Activated CD4-positive, alpha-beta T cell treated with anti-CD3 and anti-CD28 coated beads, Interleukin-2, amount 10 ng/mL, durations not matched to agents 7 days and 5 days (primary cell): ENCODE data around the gene CETP. TPM values are rescaled to one million over a fixed set of nuclear protein-coding genes. Genes with fewer than 3 reads are reported as not detected.
"Not testable (repeated sequence)": the region's sequence is repeated elsewhere in the genome, so short reads cannot be mapped to it uniquely, and the experiment has no call there.

Experiments used
- CTCF ChIA-PET: fragments of 350-600 bp; sonication (Branson Sonifier 250); formaldehyde crosslinking; loops from one replicate; lab custom pipeline; 2021; ENCODE audit warnings: antibody characterized with exemption; lab: Charles Lee
- POLR2A ChIA-PET: fragments of 350-600 bp; sonication (Branson Sonifier 250); formaldehyde crosslinking; loops from one replicate; lab custom pipeline; 2021; ENCODE audit warnings: antibody characterized with exemption; lab: Charles Lee
- DNase-seq: peaks from one replicate; pipeline ENCODE4 v3.0.0-alpha.2; 2020
- H3K27ac Mint-ChIP-seq: one replicate; pipeline ENCODE4 v1.8.0; 2021; ENCODE audit warnings: mild to moderate bottlenecking, moderate library complexity, mixed read lengths
- H3K27me3 Mint-ChIP-seq: one replicate; pipeline ENCODE4 v1.8.0; 2021; ENCODE audit warnings: mixed read lengths
- H3K36me3 Mint-ChIP-seq: one replicate; pipeline ENCODE4 v1.8.0; 2021; ENCODE audit warnings: low read depth, mixed read lengths
- H3K4me1 Mint-ChIP-seq: one replicate; pipeline ENCODE4 v1.8.0; 2021; ENCODE audit warnings: mixed read lengths
- H3K4me3 Mint-ChIP-seq: one replicate; pipeline ENCODE4 v1.8.0; 2021; ENCODE audit warnings: mild to moderate bottlenecking, moderate library complexity, mixed read lengths
- H3K9me3 Mint-ChIP-seq: one replicate; pipeline ENCODE4 v1.8.0; 2021; ENCODE audit warnings: mixed read lengths
- total RNA-seq, 2 experiments: library from RNA; stranded (reverse); gene quantifications; one replicate each; pipeline ENCODE4 v1.2.3, GENCODE V29; 2021

The CETP gene
- total RNA-seq, 2 experiments from 2014 or later = not detected

DNA sequence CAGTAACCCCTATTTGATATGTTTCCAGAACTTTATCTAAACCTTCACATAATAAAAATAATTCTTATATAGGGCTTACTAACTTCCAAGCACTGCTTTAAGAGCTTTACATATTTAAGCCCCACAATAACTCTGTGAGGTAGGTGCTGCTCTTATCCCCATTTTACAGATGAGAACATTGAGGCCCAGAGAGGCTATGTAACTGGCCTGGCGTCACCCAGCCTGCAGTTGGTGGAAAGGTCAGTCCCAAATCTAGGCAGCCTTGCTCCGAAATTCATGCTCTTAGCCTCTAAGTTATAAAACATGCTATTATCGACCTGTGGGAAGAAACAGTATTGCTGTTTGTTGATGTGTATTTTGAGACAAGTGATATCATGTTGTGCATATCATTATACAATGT, 36.6 kb downstream of the CETP start:
- Mint-ChIP-seq H3K27ac (peak overlapping the region; percentile 13), H3K9me3 (no peaks in the 10 kb centered on the region), H3K4me1 (peaks cover 95% of the 10 kb centered on the region), H3K4me3 (peak overlapping the region; percentile 16), H3K27me3 (no peaks in the 10 kb centered on the region), H3K36me3 (peaks cover 75% of the 10 kb centered on the region)
- no peak for DNase-seq
- ChIA-PET CTCF (interaction anchor here (0.6 to 1.4 kb wide), 5 partner anchors 9 to 119 kb away, joined by 3 to 5 read pairs (median 4); partner anchors contain the start of gene NLRC5), POLR2A (no interaction called here)

DNA sequence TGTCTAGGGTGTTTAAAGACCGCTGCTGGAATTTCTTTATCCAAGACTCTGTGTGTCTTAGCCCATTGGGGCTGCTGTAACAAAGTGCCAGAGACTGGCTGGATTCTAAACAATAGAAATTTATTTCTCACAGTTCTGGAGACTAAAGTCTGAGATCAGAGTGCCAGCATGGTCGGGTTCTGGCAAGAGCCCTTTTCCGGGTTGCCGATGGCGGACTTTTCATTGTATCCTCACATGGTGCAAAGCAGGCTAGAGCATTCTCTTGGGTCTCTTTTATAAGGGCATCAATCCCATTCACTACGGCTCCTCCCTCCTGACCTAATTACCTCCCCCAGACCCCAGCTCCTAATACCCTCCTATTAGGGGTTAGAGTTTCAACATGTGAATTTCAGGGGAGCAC, 37.1 kb downstream of the CETP start:
- H3K9me3 Mint-ChIP-seq = no peaks in the 10 kb centered on the region
- peaks cover 95% of the 10 kb centered on the region for H3K4me1 Mint-ChIP-seq
- CTCF ChIA-PET = interaction anchor here (1.5 kb wide), 1 partner anchor 9 kb away, joined by 5 read pairs; the partner anchor contains the start of gene NLRC5
- peak overlapping the region; percentile 36 for H3K4me3 Mint-ChIP-seq
- DNase-seq = no peak
- H3K27ac Mint-ChIP-seq = peak overlapping the region; percentile 86
- H3K27me3 Mint-ChIP-seq = no peaks in the 10 kb centered on the region
- peaks cover 75% of the 10 kb centered on the region for H3K36me3 Mint-ChIP-seq
- POLR2A ChIA-PET = no interaction called here

DNA sequence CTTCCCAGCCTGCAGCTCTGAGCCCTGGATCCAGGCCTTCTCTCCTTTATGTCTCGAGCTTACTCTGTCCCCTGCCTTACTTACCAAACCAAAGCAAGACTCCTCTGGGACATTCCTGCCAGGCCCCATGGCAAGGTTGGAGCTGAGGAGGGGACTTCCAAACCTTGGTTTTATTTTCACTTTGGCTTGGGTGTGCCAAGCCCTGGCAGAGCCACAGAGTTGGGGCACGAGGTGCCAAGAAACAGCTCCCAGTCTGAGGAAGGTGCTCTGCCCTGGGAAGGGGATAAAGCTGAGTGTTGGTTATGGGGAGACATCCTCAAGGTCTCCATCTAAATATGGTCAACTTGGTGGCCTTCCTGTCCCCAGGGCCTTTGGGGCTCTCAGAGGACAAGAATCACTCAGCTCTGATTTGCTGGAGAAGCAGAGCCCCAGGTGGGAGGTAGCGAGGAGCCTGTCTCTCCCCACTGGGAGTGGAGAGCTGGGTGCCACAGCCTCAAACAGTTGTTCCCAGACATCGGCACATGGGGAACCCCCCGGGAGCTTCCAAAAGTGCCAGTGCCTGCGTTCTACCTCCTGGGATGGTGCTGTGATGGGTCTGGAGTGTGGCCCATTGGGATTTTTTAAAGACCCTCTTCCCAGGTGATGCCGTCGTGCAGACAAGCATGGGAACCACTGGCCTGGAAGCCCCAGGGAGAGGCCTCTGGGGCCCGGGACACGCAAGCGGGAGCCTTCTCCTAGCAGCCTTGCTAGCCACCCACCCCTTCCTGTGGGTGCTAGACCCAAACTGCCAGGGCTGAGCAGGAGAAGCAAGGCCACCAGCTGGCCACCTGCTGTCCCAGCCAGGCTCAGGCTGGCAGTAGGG, 37.9 kb downstream of the CETP start:
- Mint-ChIP-seq H3K9me3 (no peaks in the 10 kb centered on the region), H3K27ac (peak overlapping the region; percentile 86), H3K27me3 (no peaks in the 10 kb centered on the region), H3K36me3 (peaks cover 74% of the 10 kb centered on the region), H3K4me1 (peaks cover 95% of the 10 kb centered on the region), H3K4me3 (peak overlapping the region; percentile 36)
- DNase-seq = peak; percentile 33
- POLR2A ChIA-PET = no interaction called here
- CTCF ChIA-PET = interaction anchor here (1.4 to 1.5 kb wide), 3 partner anchors 10 to 21 kb away, joined by 3 to 8 read pairs (median 5); partner anchors contain the start of gene NLRC5

DNA sequence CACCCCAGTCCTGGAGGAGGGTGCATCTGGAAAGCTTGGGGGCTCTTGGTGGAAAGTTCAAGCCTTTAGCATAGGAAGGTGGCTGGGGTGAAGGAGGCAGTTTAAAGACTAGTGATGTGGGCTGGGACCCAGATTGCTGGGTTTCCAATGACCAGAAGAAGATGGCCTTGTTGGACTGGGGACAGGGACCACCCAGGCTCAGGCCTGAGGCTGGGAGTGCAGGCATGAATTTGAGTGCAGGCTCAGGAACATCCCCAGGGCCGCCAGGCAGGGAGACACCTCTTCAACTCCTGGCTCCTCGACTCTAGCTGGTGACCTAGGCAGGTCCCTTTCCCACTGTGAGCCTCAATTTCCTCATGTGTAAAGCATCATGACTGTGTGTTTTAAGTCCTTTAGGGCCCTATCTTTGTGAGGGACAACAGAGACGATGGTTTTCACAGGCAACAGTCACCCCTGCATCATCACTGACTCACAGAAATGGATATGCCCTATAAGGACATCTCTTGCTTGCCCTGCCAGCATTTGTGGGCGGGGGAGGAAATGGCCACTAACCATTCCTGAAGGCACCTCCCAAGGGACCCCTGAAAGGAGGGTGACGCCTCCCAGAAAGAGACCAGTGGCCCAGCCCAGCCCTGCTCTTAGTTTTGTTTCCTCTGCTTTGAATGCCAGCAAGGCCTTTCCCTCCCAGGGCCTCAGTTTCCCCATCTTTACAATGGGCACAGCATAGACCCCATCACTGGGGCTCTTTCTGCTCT, 38.7 kb downstream of the CETP start:
- Mint-ChIP-seq H3K27ac (peak overlapping the region; percentile 86), H3K27me3 (no peaks in the 10 kb centered on the region), H3K36me3 (peaks cover 78% of the 10 kb centered on the region), H3K4me1 (peaks cover 95% of the 10 kb centered on the region), H3K4me3 (no peak overlapping the region), H3K9me3 (no peaks in the 10 kb centered on the region)
- ChIA-PET POLR2A (no interaction called here), CTCF (interaction anchor here (1.4 to 1.5 kb wide), 3 partner anchors 10 to 20 kb away, joined by 3 to 8 read pairs (median 5); partner anchors contain the start of gene NLRC5)
- no peak for DNase-seq

DNA sequence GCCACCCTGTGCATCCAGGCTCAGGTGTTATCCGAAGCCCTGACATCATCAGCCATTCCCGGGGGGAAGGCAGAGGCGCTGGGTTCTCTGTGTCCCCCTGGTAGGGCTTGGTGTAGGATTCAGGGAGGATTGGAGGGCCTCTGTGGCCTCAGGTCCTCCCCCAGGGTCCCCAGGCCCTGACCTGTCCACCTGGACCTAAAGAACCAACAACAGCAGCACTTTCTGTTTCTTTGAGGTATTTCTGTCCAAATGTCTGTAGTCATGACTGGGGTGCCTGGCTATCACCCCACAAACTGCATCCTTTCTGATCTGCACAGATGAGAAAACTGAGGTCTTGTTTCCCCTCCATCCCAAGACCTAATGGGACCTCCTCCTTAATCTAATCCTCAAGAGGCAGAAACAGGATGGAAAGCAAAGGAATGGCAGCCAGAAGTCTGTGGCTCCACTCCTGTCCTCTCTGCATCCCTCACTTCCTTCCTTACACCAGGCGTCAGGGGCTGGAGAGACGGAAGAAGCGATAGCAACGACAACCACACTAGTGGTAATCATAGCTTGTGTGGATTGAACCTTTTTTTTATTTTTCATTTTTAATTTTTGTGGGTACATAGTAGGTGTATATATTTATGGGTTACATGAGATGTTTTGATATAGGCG, 39.4 kb downstream of the CETP start:
- peaks cover 94% of the 10 kb centered on the region for H3K4me1 Mint-ChIP-seq
- ChIA-PET POLR2A (no interaction called here), CTCF (interaction anchor here (1.5 kb wide), 1 partner anchor 19 kb away, joined by 3 read pairs; no protein-coding TSS in a partner anchor)
- H3K27me3 Mint-ChIP-seq = no peaks in the 10 kb centered on the region
- H3K9me3 Mint-ChIP-seq = no peaks in the 10 kb centered on the region
- peaks cover 77% of the 10 kb centered on the region for H3K36me3 Mint-ChIP-seq
- peak overlapping the region; percentile 86 for H3K27ac Mint-ChIP-seq
- no peak overlapping the region for H3K4me3 Mint-ChIP-seq
- DNase-seq = no peak

DNA sequence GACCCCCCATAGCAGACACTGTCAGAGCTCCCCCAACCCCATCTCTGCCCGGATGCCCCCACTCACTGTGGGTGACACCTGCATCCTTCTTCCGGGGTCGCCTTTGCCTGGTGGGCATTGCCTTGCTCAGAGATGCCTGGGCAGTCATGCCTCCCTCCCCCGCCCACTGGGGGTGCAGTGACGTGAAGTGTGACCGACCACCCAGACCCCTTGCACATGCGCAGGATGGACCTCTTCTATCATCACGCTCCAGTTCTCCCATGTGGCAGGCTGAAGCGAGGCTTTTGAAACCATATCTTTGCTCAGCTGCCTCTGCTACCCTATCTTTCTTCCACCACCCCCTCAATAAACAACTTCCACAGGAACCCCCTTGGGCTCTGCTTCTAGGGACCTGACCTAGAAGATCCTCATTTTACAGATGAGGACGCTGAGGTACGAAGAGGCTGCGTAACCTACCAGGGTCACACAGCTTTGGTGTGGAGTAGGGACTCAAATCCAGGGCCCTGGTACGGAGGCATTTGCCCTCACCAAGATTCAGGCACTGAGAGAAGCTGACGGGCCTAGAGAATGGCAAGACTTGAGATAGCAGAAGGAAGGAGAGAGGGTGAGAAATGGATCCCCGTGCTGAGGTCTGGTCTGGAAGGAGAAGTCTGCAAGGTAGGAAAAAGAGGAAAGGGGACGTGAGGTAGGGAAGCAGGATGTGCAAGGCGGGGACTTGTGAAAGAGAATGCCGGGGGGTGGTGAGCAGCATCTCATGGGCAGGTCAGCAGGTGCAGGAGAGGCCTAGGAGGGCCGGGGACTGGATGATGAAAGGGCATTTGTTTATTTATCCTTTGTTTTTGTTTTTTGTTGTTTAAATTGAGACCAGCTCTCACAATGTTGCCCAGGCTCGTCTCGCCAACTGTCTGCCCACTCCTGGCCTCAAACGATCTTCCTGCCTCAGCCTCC, 42.0 kb downstream of the CETP start:
- Mint-ChIP-seq H3K4me3 (no peak overlapping the region), H3K27ac (peak overlapping the region; percentile 68), H3K9me3 (no peaks in the 10 kb centered on the region), H3K4me1 (peaks cover 84% of the 10 kb centered on the region), H3K36me3 (peaks cover 70% of the 10 kb centered on the region), H3K27me3 (no peaks in the 10 kb centered on the region)
- POLR2A ChIA-PET = no interaction called here
- CTCF ChIA-PET = interaction anchor here (0.9 to 1.5 kb wide), 3 partner anchors 9 to 38 kb away, joined by 3 to 5 read pairs (median 4); partner anchors contain the start of gene NLRC5
- no peak for DNase-seq

DNA sequence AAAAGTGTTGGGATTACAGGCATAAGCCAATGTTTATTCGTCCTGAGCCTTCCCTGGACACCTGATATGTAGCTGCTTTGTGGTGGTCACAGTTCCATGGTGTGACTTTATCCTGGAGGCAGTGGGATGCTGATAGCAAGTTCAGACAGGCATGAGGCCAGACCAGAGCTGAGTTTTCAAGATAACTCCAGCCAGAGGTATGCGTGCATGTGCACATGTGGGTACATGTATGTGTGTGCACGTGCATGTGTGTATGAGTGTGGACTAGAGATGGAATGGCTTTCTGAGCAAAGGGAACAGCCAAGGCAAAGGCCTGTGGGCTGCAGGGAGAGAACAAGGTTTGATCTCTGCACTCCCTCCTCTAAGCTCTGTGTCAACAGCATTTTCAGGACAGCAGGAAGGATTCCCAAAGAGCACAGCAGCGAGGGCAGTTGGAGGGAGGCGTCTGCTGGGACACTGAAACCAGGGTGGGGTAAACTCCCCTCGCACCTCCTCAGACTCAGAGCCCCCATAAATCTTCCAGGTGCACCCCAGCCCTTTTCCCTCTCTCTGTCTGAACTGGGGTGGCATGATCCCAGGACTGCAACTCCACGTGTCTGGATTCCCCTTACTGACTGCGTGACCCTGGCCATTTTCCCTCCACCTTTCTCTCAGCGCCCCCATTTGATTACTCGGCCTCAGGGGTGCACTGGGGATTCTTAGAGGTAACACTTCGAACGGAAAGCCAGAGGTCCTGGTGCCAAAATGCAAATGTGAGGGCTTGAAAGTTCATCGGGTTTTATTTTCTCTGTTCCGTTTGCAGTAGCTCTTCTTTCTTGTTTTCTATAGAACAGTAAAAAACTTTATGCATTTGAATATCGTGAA, 42.9 kb downstream of the CETP start:
- Mint-ChIP-seq H3K4me3 (no peak overlapping the region), H3K4me1 (peaks cover 81% of the 10 kb centered on the region), H3K27me3 (no peaks in the 10 kb centered on the region), H3K36me3 (peaks cover 64% of the 10 kb centered on the region), H3K9me3 (no peaks in the 10 kb centered on the region), H3K27ac (peak overlapping the region; percentile 50)
- POLR2A ChIA-PET = no interaction called here
- no peak for DNase-seq
- CTCF ChIA-PET = interaction anchor here (1.1 to 1.5 kb wide), 3 partner anchors 12 to 70 kb away, joined by 4 to 6 read pairs (median 5); no protein-coding TSS in a partner anchor

DNA sequence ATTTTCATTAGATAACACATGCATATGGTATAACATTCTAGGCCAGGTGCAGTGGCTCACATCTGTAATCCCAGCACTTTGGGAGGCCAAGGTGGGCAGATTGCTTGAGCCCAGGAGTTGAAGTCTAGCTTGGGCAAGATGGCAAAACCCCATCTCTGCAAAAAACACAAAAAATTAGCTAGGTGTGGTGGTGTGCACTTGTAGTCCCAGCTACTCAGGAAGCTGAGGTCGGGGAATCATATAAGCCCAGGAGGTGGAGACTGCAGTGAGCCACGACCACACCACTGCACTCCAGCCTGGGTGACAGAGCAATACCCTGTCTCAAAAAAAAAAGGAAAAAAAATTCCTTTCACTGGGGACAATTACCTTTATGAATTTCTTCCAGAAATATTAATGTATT, 43.8 kb downstream of the CETP start:
- H3K4me3 Mint-ChIP-seq, H3K9me3 Mint-ChIP-seq, POLR2A ChIA-PET, H3K27me3 Mint-ChIP-seq, H3K27ac Mint-ChIP-seq, DNase-seq: not testable (repeated sequence)
- CTCF ChIA-PET = interaction anchor here (0.6 to 1.5 kb wide), 4 partner anchors 13 to 749 kb away, joined by 3 to 6 read pairs (median 4); no protein-coding TSS in a partner anchor
- Mint-ChIP-seq H3K4me1 (peaks cover 78% of the 10 kb centered on the region), H3K36me3 (peaks cover 68% of the 10 kb centered on the region)

DNA sequence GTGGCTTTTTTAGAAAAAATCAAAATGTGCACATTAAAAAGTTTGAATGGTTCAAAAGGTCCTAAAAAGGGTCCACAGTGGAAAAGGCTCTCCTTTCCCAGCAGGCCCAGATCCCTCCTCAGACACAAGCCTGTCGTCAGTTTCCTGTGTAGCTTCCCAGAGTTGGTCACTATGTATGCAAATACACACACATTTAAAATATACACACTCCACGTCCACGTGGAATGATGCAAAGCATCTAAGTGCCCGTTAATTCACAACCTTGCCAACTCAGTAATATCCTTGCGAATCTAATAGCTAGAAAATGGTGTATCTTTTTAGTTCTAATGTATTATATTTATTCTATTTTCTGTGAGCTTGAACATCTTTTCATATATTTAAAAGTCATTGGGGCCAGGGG, 45.3 kb downstream of the CETP start:
- POLR2A ChIA-PET = no interaction called here
- CTCF ChIA-PET = interaction anchor here (0.8 to 1.7 kb wide), 4 partner anchors 13 to 85 kb away, joined by 3 to 4 read pairs (median 4); partner anchors contain the start of gene CPNE2
- no peaks in the 10 kb centered on the region for H3K27me3 Mint-ChIP-seq
- H3K36me3 Mint-ChIP-seq = peaks cover 63% of the 10 kb centered on the region
- no peak overlapping the region for H3K27ac Mint-ChIP-seq
- DNase-seq = no peak
- H3K4me3 Mint-ChIP-seq = no peak overlapping the region
- no peaks in the 10 kb centered on the region for H3K9me3 Mint-ChIP-seq
- H3K4me1 Mint-ChIP-seq = peaks cover 75% of the 10 kb centered on the region

DNA sequence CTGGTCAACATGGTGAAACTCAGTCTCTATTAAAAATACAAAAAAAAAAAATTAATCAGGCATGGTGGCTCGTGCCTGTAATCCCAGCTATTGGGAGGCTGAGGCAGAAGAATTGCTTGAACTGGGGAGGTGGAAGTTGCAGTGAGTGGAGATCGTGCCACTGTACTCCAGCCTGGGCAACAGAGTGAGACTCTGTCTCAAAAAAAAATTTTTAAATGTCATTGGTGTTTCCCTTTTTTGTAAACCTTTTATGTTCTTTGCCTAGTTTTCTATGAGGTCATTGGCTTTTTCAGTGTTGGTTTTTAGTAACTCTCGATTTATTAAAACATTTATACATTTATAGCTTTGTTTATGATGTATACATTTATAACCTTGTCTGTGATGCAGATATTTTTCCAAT, 45.8 kb downstream of the CETP start:
- Mint-ChIP-seq H3K9me3 (no peaks in the 10 kb centered on the region), H3K27ac (no peak overlapping the region), H3K27me3 (no peaks in the 10 kb centered on the region), H3K4me1 (peaks cover 76% of the 10 kb centered on the region), H3K4me3 (no peak overlapping the region), H3K36me3 (peaks cover 63% of the 10 kb centered on the region)
- CTCF ChIA-PET = interaction anchor here (0.6 to 1.7 kb wide), 6 partner anchors 9 to 402 kb away, joined by 3 to 4 read pairs (median 4); partner anchors contain the start of gene CPNE2
- DNase-seq = no peak
- POLR2A ChIA-PET = no interaction called here
